ENCODE measurements around the gene CELSR1.
A peak's percentile ranks its signal among the peaks of the same experiment; 100 is the strongest.

Gene CELSR1

GRCh38 chr22:46547179-46547882 lies 9.9 kb upstream of the CELSR1 start:
- Mint-ChIP-seq H3K36me3 (no peaks in the 10 kb centered on the region), H3K27ac (no peak overlapping the region), H3K9me3 (ENCODE audit: low read depth) (no peaks in the 10 kb centered on the region), H3K4me1 (ENCODE audit: low read depth) (no peaks in the 10 kb centered on the region), H3K27me3 (peaks cover 6% of the 10 kb centered on the region), H3K4me3 (no peak overlapping the region)

GRCh38 chr22:46546466-46547178 lies 9.2 kb upstream of the CELSR1 start:
- Mint-ChIP-seq H3K4me3 (no peak overlapping the region), H3K27me3 (peaks cover 6% of the 10 kb centered on the region), H3K9me3 (ENCODE audit: low read depth) (no peaks in the 10 kb centered on the region), H3K4me1 (ENCODE audit: low read depth) (no peaks in the 10 kb centered on the region), H3K36me3 (no peaks in the 10 kb centered on the region), H3K27ac (no peak overlapping the region)

GRCh38 chr22:46545086-46545792 lies 7.8 kb upstream of the CELSR1 start:
- Mint-ChIP-seq H3K4me1 (ENCODE audit: low read depth) (no peaks in the 10 kb centered on the region), H3K27ac (no peak overlapping the region), H3K9me3 (ENCODE audit: low read depth) (no peaks in the 10 kb centered on the region), H3K27me3 (peaks cover 10% of the 10 kb centered on the region), H3K36me3 (no peaks in the 10 kb centered on the region), H3K4me3 (no peak overlapping the region)

GRCh38 chr22:46542011-46542985 lies 4.9 kb upstream of the CELSR1 start:
- Mint-ChIP-seq H3K4me1 (ENCODE audit: low read depth) (peaks cover 8% of the 10 kb centered on the region), H3K36me3 (no peaks in the 10 kb centered on the region), H3K4me3 (no peak overlapping the region), H3K9me3 (ENCODE audit: low read depth) (no peaks in the 10 kb centered on the region), H3K27me3 (peaks cover 19% of the 10 kb centered on the region), H3K27ac (no peak overlapping the region)

- H3K9me3 Mint-ChIP-seq (ENCODE audit: low read depth): no peaks in the 10 kb centered on the region
- no peak overlapping the region for H3K4me3 Mint-ChIP-seq
- H3K4me1 Mint-ChIP-seq (ENCODE audit: low read depth): peaks cover 8% of the 10 kb centered on the region
- H3K36me3 Mint-ChIP-seq: no peaks in the 10 kb centered on the region
- H3K27me3 Mint-ChIP-seq: peaks cover 19% of the 10 kb centered on the region
- no peak overlapping the region for H3K27ac Mint-ChIP-seq
Measured at GRCh38 chr22:46541536-46541935, 4.1 kb upstream of the CELSR1 start.

- peaks cover 8% of the 10 kb centered on the region for H3K4me1 Mint-ChIP-seq (ENCODE audit: low read depth)
- H3K27me3 Mint-ChIP-seq: peaks cover 19% of the 10 kb centered on the region
- H3K9me3 Mint-ChIP-seq (ENCODE audit: low read depth): no peaks in the 10 kb centered on the region
- H3K27ac Mint-ChIP-seq: no peak overlapping the region
- H3K36me3 Mint-ChIP-seq: no peaks in the 10 kb centered on the region
- H3K4me3 Mint-ChIP-seq: no peak overlapping the region
Measured at GRCh38 chr22:46540874-46541273, 3.5 kb upstream of the CELSR1 start.

GRCh38 chr22:46539169-46539568 lies 1.7 kb upstream of the CELSR1 start:
- Mint-ChIP-seq H3K4me3 (peak overlapping the region; percentile 51), H3K36me3 (no peaks in the 10 kb centered on the region), H3K27me3 (peaks cover 19% of the 10 kb centered on the region), H3K9me3 (ENCODE audit: low read depth) (no peaks in the 10 kb centered on the region), H3K27ac (no peak overlapping the region), H3K4me1 (ENCODE audit: low read depth) (peaks cover 8% of the 10 kb centered on the region)

GRCh38 chr22:46538814-46539160 lies 1.4 kb upstream of the CELSR1 start:
- no peaks in the 10 kb centered on the region for H3K9me3 Mint-ChIP-seq (ENCODE audit: low read depth)
- H3K4me1 Mint-ChIP-seq (ENCODE audit: low read depth): peaks cover 8% of the 10 kb centered on the region
- H3K36me3 Mint-ChIP-seq: no peaks in the 10 kb centered on the region
- no peak overlapping the region for H3K27ac Mint-ChIP-seq
- peaks cover 19% of the 10 kb centered on the region for H3K27me3 Mint-ChIP-seq
- peak overlapping the region; percentile 51 for H3K4me3 Mint-ChIP-seq

- no peaks in the 10 kb centered on the region for H3K36me3 Mint-ChIP-seq
- no peaks in the 10 kb centered on the region for H3K9me3 Mint-ChIP-seq (ENCODE audit: low read depth)
- H3K4me3 Mint-ChIP-seq: peak overlapping the region; percentile 53
- peaks cover 16% of the 10 kb centered on the region for H3K27me3 Mint-ChIP-seq
- no peak overlapping the region for H3K27ac Mint-ChIP-seq
- peaks cover 8% of the 10 kb centered on the region for H3K4me1 Mint-ChIP-seq (ENCODE audit: low read depth)
Measured at GRCh38 chr22:46537946-46538813, 760 bp upstream of the CELSR1 start.

- no peak overlapping the region for H3K4me3 Mint-ChIP-seq
- peaks cover 18% of the 10 kb centered on the region for H3K27me3 Mint-ChIP-seq
- no peak overlapping the region for H3K27ac Mint-ChIP-seq
- no peaks in the 10 kb centered on the region for H3K9me3 Mint-ChIP-seq (ENCODE audit: low read depth)
- H3K36me3 Mint-ChIP-seq: no peaks in the 10 kb centered on the region
- H3K4me1 Mint-ChIP-seq (ENCODE audit: low read depth): peaks cover 8% of the 10 kb centered on the region
Measured at GRCh38 chr22:46536537-46537224, 739 bp downstream of the CELSR1 start.

- Mint-ChIP-seq H3K36me3 (no peaks in the 10 kb centered on the region), H3K27me3 (peaks cover 18% of the 10 kb centered on the region), H3K4me3 (peak overlapping the region; percentile 3), H3K27ac (no peak overlapping the region), H3K9me3 (ENCODE audit: low read depth) (no peaks in the 10 kb centered on the region), H3K4me1 (ENCODE audit: low read depth) (peaks cover 8% of the 10 kb centered on the region)
Measured at GRCh38 chr22:46535876-46536536, 1.4 kb downstream of the CELSR1 start.

GRCh38 chr22:46534901-46535630 lies 2.4 kb downstream of the CELSR1 start:
- peaks cover 8% of the 10 kb centered on the region for H3K4me1 Mint-ChIP-seq (ENCODE audit: low read depth)
- H3K27me3 Mint-ChIP-seq: peaks cover 13% of the 10 kb centered on the region
- H3K27ac Mint-ChIP-seq: no peak overlapping the region
- no peaks in the 10 kb centered on the region for H3K36me3 Mint-ChIP-seq
- H3K4me3 Mint-ChIP-seq: peak overlapping the region; percentile 23
- no peaks in the 10 kb centered on the region for H3K9me3 Mint-ChIP-seq (ENCODE audit: low read depth)
